ENCODE data around the gene ZNF319.

GRCh38 chr16:57979006-57979585 is 21.4 kb downstream of the ZNF319 start:
- no peak for TF ChIP-seq POLR2A (IDR thresholded peaks at IDR 0.05)
- TF ChIP-seq CTCF (IDR thresholded peaks at IDR 0.05), result no peak
